Activated CD8-positive, alpha-beta memory T cell treated with anti-CD3 and anti-CD28 coated beads for 4 hours (primary cell): ENCODE results near the gene RAPGEF4.
"Not testable (repeated sequence)": the region's sequence is repeated elsewhere in the genome, so short reads cannot be mapped to it uniquely, and the experiment has no call there.

ENCODE experiments used
- DNase-seq, 2 donors: peaks; one replicate each; pipeline ENCODE4 v3.0.0-alpha.2; 2020; ENCODE audit warnings: low read depth in 2 of 2

RAPGEF4 gene

GRCh38 chr2:172726172-172726735, 9.4 kb upstream of the RAPGEF4 start:
- no peak for DNase-seq

GRCh38 chr2:172730411-172730810, 5.2 kb upstream of the RAPGEF4 start:
- DNase-seq = no peak

GRCh38 chr2:172734711-172735581, 699 bp upstream of the RAPGEF4 start:
- DNase-seq = no peak

- DNase-seq = no peak
Measured at GRCh38 chr2:172736424-172737174, 954 bp downstream of the RAPGEF4 start.

- no peak for DNase-seq
Measured at GRCh38 chr2:172739661-172740266, 4.1 kb downstream of the RAPGEF4 start.

- no peak for DNase-seq
Measured at GRCh38 chr2:172740856-172741255, 5.2 kb downstream of the RAPGEF4 start.

- no peak for DNase-seq
Measured at GRCh38 chr2:172742931-172743540, 7.4 kb downstream of the RAPGEF4 start.

GRCh38 chr2:172743898-172744297, 8.3 kb downstream of the RAPGEF4 start:
- no peak for DNase-seq

- DNase-seq = no peak
Measured at GRCh38 chr2:172745636-172746035, 10.0 kb downstream of the RAPGEF4 start.

GRCh38 chr2:172748543-172748942, 12.9 kb downstream of the RAPGEF4 start:
- not testable (repeated sequence) for DNase-seq

GRCh38 chr2:172749388-172749787, 13.7 kb downstream of the RAPGEF4 start:
- no peak for DNase-seq

- no peak for DNase-seq
Measured at GRCh38 chr2:172751564-172751963, 15.9 kb downstream of the RAPGEF4 start.

GRCh38 chr2:172753610-172754009, 18.0 kb downstream of the RAPGEF4 start:
- DNase-seq = no peak

GRCh38 chr2:172759441-172759840, 23.8 kb downstream of the RAPGEF4 start:
- no peak for DNase-seq

- DNase-seq = no peak
Measured at GRCh38 chr2:172761306-172761705, 25.7 kb downstream of the RAPGEF4 start.

- no peak for DNase-seq
Measured at GRCh38 chr2:172762574-172762973, 26.9 kb downstream of the RAPGEF4 start.

GRCh38 chr2:172763079-172763478, 27.4 kb downstream of the RAPGEF4 start:
- no peak for DNase-seq

GRCh38 chr2:172765662-172766061, 30.0 kb downstream of the RAPGEF4 start:
- no peak for DNase-seq

GRCh38 chr2:172768401-172768800, 32.8 kb downstream of the RAPGEF4 start:
- DNase-seq = no peak

GRCh38 chr2:172769879-172770278, 34.2 kb downstream of the RAPGEF4 start:
- DNase-seq = no peak

- DNase-seq = no peak
Measured at GRCh38 chr2:172770887-172771286, 35.2 kb downstream of the RAPGEF4 start.

GRCh38 chr2:172772633-172773032, 37.0 kb downstream of the RAPGEF4 start:
- DNase-seq = no peak
